NB4 (cell line): ENCODE results near the gene SLC35D1.

Source experiments
- POLR2A ChIP-seq: IDR thresholded peaks from 2 replicates; pipeline ENCODE4 v1.6.1; 2011; ENCODE audit warnings: mild to moderate bottlenecking; ENCODE audit not compliant: insufficient read length; ENCODE audit errors: extremely low read depth
- TF ChIP-seq, protein P1 (sequence below): IDR thresholded peaks from one replicate; pipeline ENCODE4 v1.5.1; 2012; ENCODE audit warnings: low read depth, low read length
- TF ChIP-seq, protein P2 (sequence below): IDR thresholded peaks from 2 replicates; pipeline ENCODE4 v1.6.1; 2011; ENCODE audit warnings: low read depth, low read length

DNA sequence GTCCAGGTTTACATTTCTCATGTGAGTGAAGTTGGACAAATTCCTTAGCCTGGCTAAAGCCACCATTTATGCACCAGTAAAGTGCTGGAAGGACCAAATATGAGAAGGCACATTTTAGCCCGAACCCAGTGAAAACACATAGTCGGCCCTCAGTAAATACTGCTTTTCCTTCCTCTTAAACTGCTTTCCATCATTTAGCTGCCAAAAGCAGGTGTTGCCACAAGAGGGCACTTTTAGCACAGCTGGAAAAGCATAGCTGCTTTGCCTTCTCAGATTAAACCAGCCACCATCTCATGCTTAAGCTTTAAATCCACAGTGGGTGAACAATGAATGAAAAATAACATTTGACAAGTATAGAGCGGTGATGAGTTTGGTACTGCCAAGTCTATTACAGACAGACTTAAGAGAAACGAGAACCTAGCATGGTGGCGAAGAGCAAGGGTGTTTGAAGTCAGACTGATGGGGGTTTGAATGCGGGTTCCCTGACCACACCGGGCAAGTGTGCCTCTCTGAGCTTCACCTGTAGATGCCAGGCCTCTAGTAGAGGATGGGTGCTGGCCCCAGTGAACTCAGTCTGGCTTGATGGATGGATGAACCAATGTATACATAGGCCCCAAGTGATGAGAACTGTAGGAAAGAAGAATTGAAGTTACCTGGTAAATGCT, 57.8 kb downstream of the SLC35D1 start:
- TF ChIP-seq POLR2A: no peak
- TF ChIP-seq, protein P1, sequence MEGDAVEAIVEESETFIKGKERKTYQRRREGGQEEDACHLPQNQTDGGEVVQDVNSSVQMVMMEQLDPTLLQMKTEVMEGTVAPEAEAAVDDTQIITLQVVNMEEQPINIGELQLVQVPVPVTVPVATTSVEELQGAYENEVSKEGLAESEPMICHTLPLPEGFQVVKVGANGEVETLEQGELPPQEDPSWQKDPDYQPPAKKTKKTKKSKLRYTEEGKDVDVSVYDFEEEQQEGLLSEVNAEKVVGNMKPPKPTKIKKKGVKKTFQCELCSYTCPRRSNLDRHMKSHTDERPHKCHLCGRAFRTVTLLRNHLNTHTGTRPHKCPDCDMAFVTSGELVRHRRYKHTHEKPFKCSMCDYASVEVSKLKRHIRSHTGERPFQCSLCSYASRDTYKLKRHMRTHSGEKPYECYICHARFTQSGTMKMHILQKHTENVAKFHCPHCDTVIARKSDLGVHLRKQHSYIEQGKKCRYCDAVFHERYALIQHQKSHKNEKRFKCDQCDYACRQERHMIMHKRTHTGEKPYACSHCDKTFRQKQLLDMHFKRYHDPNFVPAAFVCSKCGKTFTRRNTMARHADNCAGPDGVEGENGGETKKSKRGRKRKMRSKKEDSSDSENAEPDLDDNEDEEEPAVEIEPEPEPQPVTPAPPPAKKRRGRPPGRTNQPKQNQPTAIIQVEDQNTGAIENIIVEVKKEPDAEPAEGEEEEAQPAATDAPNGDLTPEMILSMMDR: peak; percentile 83
- TF ChIP-seq, protein P2, sequence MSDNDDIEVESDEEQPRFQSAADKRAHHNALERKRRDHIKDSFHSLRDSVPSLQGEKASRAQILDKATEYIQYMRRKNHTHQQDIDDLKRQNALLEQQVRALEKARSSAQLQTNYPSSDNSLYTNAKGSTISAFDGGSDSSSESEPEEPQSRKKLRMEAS: peak; percentile 80
